Measurements from ENCODE around the gene ROCK1. TPM values are rescaled to one million over a fixed set of nuclear protein-coding genes. Genes with fewer than 3 reads are reported as not detected.

Gene ROCK1
- total and polyA plus RNA-seq, 2 of the 8 experiments (the other 6 are each of a cell fraction or from before 2014, with no cell fraction given): 4.2 to 48.9 TPM

GRCh38 chr18:21100678-21101077 lies 10.9 kb downstream of the ROCK1 start:
- no peak for TF ChIP-seq SIX5 (IDR thresholded peaks at IDR 0.05; ENCODE audit: low read depth, low read length)
- TF ChIP-seq KDM1A (IDR thresholded peaks at IDR 0.05; ENCODE audit: borderline replicate concordance, low read length): no peak
- TF ChIP-seq CBX8 (IDR thresholded peaks at IDR 0.05; ENCODE audit: borderline replicate concordance, low read depth, low read length): no peak
- no peak for TF ChIP-seq EGR1 (IDR thresholded peaks at IDR 0.05; ENCODE audit: borderline replicate concordance, low read depth, low read length)
- no peak for TF ChIP-seq TCF12 (IDR thresholded peaks at IDR 0.05; ENCODE audit: low read depth, low read length)
- TF ChIP-seq, protein P1, sequence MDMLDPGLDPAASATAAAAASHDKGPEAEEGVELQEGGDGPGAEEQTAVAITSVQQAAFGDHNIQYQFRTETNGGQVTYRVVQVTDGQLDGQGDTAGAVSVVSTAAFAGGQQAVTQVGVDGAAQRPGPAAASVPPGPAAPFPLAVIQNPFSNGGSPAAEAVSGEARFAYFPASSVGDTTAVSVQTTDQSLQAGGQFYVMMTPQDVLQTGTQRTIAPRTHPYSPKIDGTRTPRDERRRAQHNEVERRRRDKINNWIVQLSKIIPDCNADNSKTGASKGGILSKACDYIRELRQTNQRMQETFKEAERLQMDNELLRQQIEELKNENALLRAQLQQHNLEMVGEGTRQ (IDR thresholded peaks at IDR 0.05; ENCODE audit: low read length): no peak
- TF ChIP-seq SP1 (IDR thresholded peaks at IDR 0.05; ENCODE audit: low read depth, low read length): no peak
- TF ChIP-seq FOSL1 (IDR thresholded peaks at IDR 0.05; ENCODE audit: insufficient read depth, low read depth, low read length): no peak
- no peak for TF ChIP-seq SP2 (IDR thresholded peaks at IDR 0.05; ENCODE audit: low read length)
- TF ChIP-seq KDM5A (IDR thresholded peaks at IDR 0.05; ENCODE audit: low read length): no peak
- H2BK15ac ChIP-seq (ENCODE audit: low read length): no peak overlapping the region

More at GRCh38 chr18:21100678-21101077, 10.9 kb downstream of the ROCK1 start:
- Histone ChIP-seq H2BK5ac (ENCODE audit: low read depth, low read length) (no peak overlapping the region), H3K4ac (replicated peaks; ENCODE audit: insufficient read length, low read depth, low read length) (no peak overlapping the region), H3K18ac (ENCODE audit: extremely low read depth, low read length) (no peak overlapping the region), H3K23ac (ENCODE audit: insufficient read length) (no peak overlapping the region), H3K79me1 (ENCODE audit: low read depth, low read length) (no peaks in the 10 kb centered on the region; the same call in 1 of the 2 replicates), H2BK20ac (ENCODE audit: low read length) (no peak overlapping the region), H4K20me1 (replicated peaks in 1 of 2; ENCODE audit: control insufficient read depth in 1 of 2, insufficient read depth in 2 of 2, low read length in 2 of 2) (peaks cover 2 to 5% of the 10 kb centered on the region in 2 experiments), H3K4me1 (replicated peaks in 1 of 4; ENCODE audit: control insufficient read depth in 3 of 4, insufficient read depth in 4 of 4, low read length in 3 of 4) (no peaks in the 10 kb centered on the region), H3K56ac (replicated peaks; ENCODE audit: insufficient read length, low read depth, low read length) (no peak overlapping the region), H2AK5ac (ENCODE audit: low read depth, low read length) (peak overlapping the region; percentile 39; the same call in 1 of the 2 replicates), H3K4me2 (ENCODE audit: insufficient read depth in 1 of 2, low read depth in 2 of 2, low read length in 2 of 2) (no peak overlapping the region), H4K91ac (replicated peaks; ENCODE audit: insufficient read length, low read length) (no peak overlapping the region), H3K27me3 (replicated peaks in 1 of 4; ENCODE audit: control insufficient read depth in 3 of 4, extremely low read depth in 1 of 4, insufficient read depth in 3 of 4, low read length in 3 of 4) (no peaks in the 10 kb centered on the region), H2BK120ac (replicated peaks; ENCODE audit: low read depth, low read length) (no peak overlapping the region), H2AFZ (ENCODE audit: low read length) (no peak overlapping the region), H4K5ac (ENCODE audit: insufficient read length, low read depth, low read length) (no peak overlapping the region), H3K27ac (ENCODE audit: low read depth, low read length) (no peak overlapping the region), H3K23me2 (ENCODE audit: low read depth, low read length) (no peaks in the 10 kb centered on the region), H3K9me3 (ENCODE audit: insufficient read depth in 2 of 2, low read depth in 1 of 2, low read length in 1 of 2) (no peaks in the 10 kb centered on the region), H3K36me3 (ENCODE audit: control insufficient read depth in 2 of 4, insufficient read depth in 4 of 4, low read length in 3 of 4) (no peaks in the 10 kb centered on the region), H3K9ac (replicated peaks in 1 of 4; ENCODE audit: extremely low read depth in 1 of 4, low read depth in 3 of 4, low read length in 3 of 4) (no peak overlapping the region), H3K4me3 (ENCODE audit: extremely low read depth in 1 of 4, insufficient read depth in 2 of 4, low read depth in 3 of 4, low read length in 4 of 4) (no peak overlapping the region), H2BK12ac (ENCODE audit: low read depth, low read length) (no peak overlapping the region), H4K8ac (ENCODE audit: extremely low read depth, insufficient read depth, low read length) (no peak overlapping the region), H3K14ac (ENCODE audit: insufficient read length) (no peak overlapping the region), H3K79me2 (ENCODE audit: control insufficient read depth in 1 of 2, insufficient read depth in 2 of 2, low read length in 2 of 2) (peaks cover 0 to 96% of the 10 kb centered on the region in 2 experiments; a peak in 3 of 4 replicates)
- DNase-seq (ENCODE audit: low read depth in 1 of 2, low spot score in 2 of 2): no peak
- FAIRE-seq: no peak
- CTCF ChIA-PET (ENCODE audit: partially characterized antibody): interaction anchor here (0.6 to 1.2 kb wide), 3 partner anchors 79 to 157 kb away, joined by 3 to 4 read pairs (median 3); no protein-coding TSS in a partner anchor
- WGBS, 2 experiments (ENCODE audit: extremely low coverage in 1 of 2, insufficient coverage in 1 of 2, insufficient read length in 1 of 2, insufficient replicate concordance in 2 of 2, low coverage in 1 of 2, low lambda C conversion rate in 2 of 2, missing lambda C conversion rate in 1 of 2): 79% methylated on average over 2 of the region's 2 CpGs; no CpG with 5 or more reads in 1 of the 2 experiments
- POLR2A ChIA-PET (ENCODE audit: partially characterized antibody): no interaction called here

Measured in H1 (cell line).